ENCODE results near the gene EI24. TPM values are rescaled to one million over a fixed set of nuclear protein-coding genes. Genes with fewer than 3 reads are reported as not detected.
"Not testable (repeated sequence)": the region's sequence is repeated elsewhere in the genome, so short reads cannot be mapped to it uniquely, and the experiment has no call there.

Gene EI24
- total and polyA plus RNA-seq, 2 donors (not counting 1 experiment from before 2014, with no cell fraction given), result 94.6 to 180 TPM

GRCh38 chr11:125532668-125533067 is 36.6 kb upstream of the EI24 start:
- Histone ChIP-seq H3K4me3 (replicated peaks in 1 of 4; ENCODE audit: control extremely low read depth in 1 of 4, insufficient read depth in 1 of 4, low read depth in 3 of 4, low read length in 4 of 4) (no peak overlapping the region), H3K9ac (ENCODE audit: insufficient read depth, low read length) (no peak overlapping the region), H3K36me3 (ENCODE audit: control insufficient read depth, insufficient read depth, low read length) (no peaks in the 10 kb centered on the region), H3K4me2 (ENCODE audit: extremely low read depth, insufficient read depth, low read length) (no peak overlapping the region), H3K27ac (ENCODE audit: insufficient read depth, low read length) (no peak overlapping the region), H3K9me3 (ENCODE audit: control insufficient read depth, insufficient read depth, low read depth, low read length) (no peaks in the 10 kb centered on the region), H3K27me3 (ENCODE audit: control insufficient read depth, insufficient read depth, low read length) (no peaks in the 10 kb centered on the region), H3K79me2 (ENCODE audit: control insufficient read depth, insufficient read depth, low read length) (no peaks in the 10 kb centered on the region), H2AFZ (ENCODE audit: low read length) (no peak overlapping the region), H4K20me1 (ENCODE audit: control insufficient read depth, extremely low read depth, insufficient read depth, low read length) (no peaks in the 10 kb centered on the region), H3K4me1 (ENCODE audit: control insufficient read depth, extremely low read depth, insufficient read depth, low read length) (no peaks in the 10 kb centered on the region)
- no peak for DNase-seq (ENCODE audit: low read depth in 2 of 2)
- TF ChIP-seq CTCF (conservative IDR thresholded peaks at IDR 0.05 in 1 of 2, IDR thresholded peaks at IDR 0.05 in 1 of 2; ENCODE audit: low read depth in 1 of 2, low read length in 2 of 2), result no peak
- no peak for TF ChIP-seq EZH2 (IDR thresholded peaks at IDR 0.05; ENCODE audit: low read length, missing control alignments)

GRCh38 chr11:125535585-125535984 is 33.7 kb upstream of the EI24 start:
- no peak for TF ChIP-seq CTCF (conservative IDR thresholded peaks at IDR 0.05 in 1 of 2, IDR thresholded peaks at IDR 0.05 in 1 of 2; ENCODE audit: low read depth in 1 of 2, low read length in 2 of 2)
- no peak for TF ChIP-seq EZH2 (IDR thresholded peaks at IDR 0.05; ENCODE audit: low read length, missing control alignments)
- H3K9ac ChIP-seq (ENCODE audit: insufficient read depth, low read length), result no peak overlapping the region
- no peak for DNase-seq (ENCODE audit: low read depth in 2 of 2)
- no peaks in the 10 kb centered on the region for H3K9me3 ChIP-seq (ENCODE audit: control insufficient read depth, insufficient read depth, low read depth, low read length)
- no peaks in the 10 kb centered on the region for H3K27me3 ChIP-seq (ENCODE audit: control insufficient read depth, insufficient read depth, low read length)
- no peak overlapping the region for H2AFZ ChIP-seq (ENCODE audit: low read length)
- H3K4me2 ChIP-seq (ENCODE audit: extremely low read depth, insufficient read depth, low read length), result no peak overlapping the region
- H4K20me1 ChIP-seq (ENCODE audit: control insufficient read depth, extremely low read depth, insufficient read depth, low read length), result no peaks in the 10 kb centered on the region
- H3K79me2 ChIP-seq (ENCODE audit: control insufficient read depth, insufficient read depth, low read length), result no peaks in the 10 kb centered on the region
- H3K27ac ChIP-seq (ENCODE audit: insufficient read depth, low read length), result no peak overlapping the region
- no peaks in the 10 kb centered on the region for H3K36me3 ChIP-seq (ENCODE audit: control insufficient read depth, insufficient read depth, low read length)
- H3K4me1 ChIP-seq (ENCODE audit: control insufficient read depth, extremely low read depth, insufficient read depth, low read length), result no peaks in the 10 kb centered on the region
- no peak overlapping the region for H3K4me3 ChIP-seq (replicated peaks in 1 of 4; ENCODE audit: control extremely low read depth in 1 of 4, insufficient read depth in 1 of 4, low read depth in 3 of 4, low read length in 4 of 4)

- not testable (repeated sequence) for H3K9me3 ChIP-seq (ENCODE audit: control insufficient read depth, insufficient read depth, low read depth, low read length); H3K4me3 ChIP-seq (replicated peaks in 1 of 4; ENCODE audit: control extremely low read depth in 1 of 4, insufficient read depth in 1 of 4, low read depth in 3 of 4, low read length in 4 of 4); DNase-seq (ENCODE audit: low read depth in 2 of 2); H3K27me3 ChIP-seq (ENCODE audit: control insufficient read depth, insufficient read depth, low read length); H3K9ac ChIP-seq (ENCODE audit: insufficient read depth, low read length); H3K36me3 ChIP-seq (ENCODE audit: control insufficient read depth, insufficient read depth, low read length); H3K4me2 ChIP-seq (ENCODE audit: extremely low read depth, insufficient read depth, low read length); H4K20me1 ChIP-seq (ENCODE audit: control insufficient read depth, extremely low read depth, insufficient read depth, low read length); H3K4me1 ChIP-seq (ENCODE audit: control insufficient read depth, extremely low read depth, insufficient read depth, low read length); H3K79me2 ChIP-seq (ENCODE audit: control insufficient read depth, insufficient read depth, low read length); H2AFZ ChIP-seq (ENCODE audit: low read length); H3K27ac ChIP-seq (ENCODE audit: insufficient read depth, low read length)
Measured at GRCh38 chr11:125536834-125537233, 32.4 kb upstream of the EI24 start.
